H1 (cell line): ENCODE measurements around the gene RIMKLA. TPM values are rescaled to one million over a fixed set of nuclear protein-coding genes. Genes with fewer than 3 reads are reported as not detected.

Experiments used
- CEBPB ChIP-seq: IDR thresholded peaks from 2 replicates; pipeline ENCODE4 v1.6.1; 2012; ENCODE audit warnings: low read depth, low read length
- EGR1 ChIP-seq: IDR thresholded peaks from 2 replicates; pipeline ENCODE4 v1.6.1; 2011; ENCODE audit warnings: low read depth, low read length, borderline replicate concordance
- EP300 ChIP-seq, 2 experiments: IDR thresholded peaks; 1 replicate in 1 of 2; 2 replicates in 1 of 2; pipeline ENCODE4 v1.6.1; 2011 to 2012; ENCODE audit warnings: low read depth in 2 of 2, low read length in 2 of 2, mild to moderate bottlenecking in 2 of 2, borderline replicate concordance in 1 of 2, inconsistent platforms in 1 of 2, moderate library complexity in 1 of 2
- MAFK ChIP-seq: IDR thresholded peaks from 2 replicates; pipeline ENCODE4 v1.6.1; 2012; ENCODE audit warnings: low read depth, mild to moderate bottlenecking, improper control_type of control experiment, low read length
- RAD21 ChIP-seq, 2 experiments: IDR thresholded peaks in 1 of 2; conservative IDR thresholded peaks in 1 of 2; 2 replicates each; pipeline ENCODE4 v1.6.1; 2011; ENCODE audit warnings: low read depth in 2 of 2, low read length in 2 of 2, improper control_type of control experiment in 1 of 2, inconsistent platforms in 1 of 2, mild to moderate bottlenecking in 1 of 2, moderate library complexity in 1 of 2
- SAP30 ChIP-seq: fragments of 300-600 bp; sonication (generic); IDR thresholded peaks from 2 replicates; pipeline ENCODE4 v1.7.1; 2012; ENCODE audit warnings: low read length, moderate library complexity, mild to moderate bottlenecking, inconsistent platforms; ENCODE audit not compliant: insufficient read depth, insufficient replicate concordance
- TEAD4 ChIP-seq: IDR thresholded peaks from 2 replicates; pipeline ENCODE4 v1.6.1; 2012; ENCODE audit warnings: low read depth, low read length, inconsistent platforms, mixed read lengths
- polyA plus RNA-seq, 7 experiments: library from polyadenylated mRNA; depleted of rRNA in 3 of 7; stranded (reverse) in 5 of 7; unstranded in 2 of 7; fragments of >200 nt in 5 of 7; fragments of 200-250 nt in 2 of 7; gene quantifications; 1 replicate in 5 of 7; 2 replicates in 1 of 7; 4 replicates in 1 of 7; pipeline versions ENCODE4 v1.2.1 to v1.2.3, GENCODE V29; 2011 to 2013; ENCODE audit warnings: missing spikeins in 2 of 7, mixed read lengths in 2 of 7
- total RNA-seq: library from RNA; stranded (reverse); fragmentation: NEBNext Ultra II Directional; extraction: Animal tissue kit (Norgen Biotek cat#: 25700); gene quantifications from 2 replicates; pipeline ENCODE4 v1.2.1, GENCODE V29; 2021

Gene RIMKLA
- total and polyA plus RNA-seq, 2 of the 8 experiments (the other 6 are each of a cell fraction or from before 2014, with no cell fraction given) = 3.2 to 5.8 TPM

- TF ChIP-seq TEAD4 (no peak), RAD21 (IDR thresholded peaks at IDR 0.05 in 1 of 2, conservative IDR thresholded peaks at IDR 0.05 in 1 of 2; ENCODE audit: low read depth in 2 of 2, low read length in 2 of 2) (no peak), MAFK (no peak), EP300 (IDR thresholded peaks at IDR 0.05; ENCODE audit: borderline replicate concordance in 1 of 2, low read depth in 2 of 2, low read length in 2 of 2) (no peak), EGR1 (no peak), CEBPB (no peak), SAP30 (no peak)
- TF ChIP-seq, all 59 proteins: peak for 0
These were observed 4.7 kb downstream of the RIMKLA start (continued) for GRCh38 chr1:42385283-42385682.
